T-helper 9 cell (primary cell): ENCODE measurements around the gene CDC73.
"Not testable (repeated sequence)": the region's sequence is repeated elsewhere in the genome, so short reads cannot be mapped to it uniquely, and the experiment has no call there.

Source experiments
- DNase-seq: peaks from one replicate; pipeline ENCODE4 v3.0.0-alpha.2; 2020

The CDC73 gene

DNA sequence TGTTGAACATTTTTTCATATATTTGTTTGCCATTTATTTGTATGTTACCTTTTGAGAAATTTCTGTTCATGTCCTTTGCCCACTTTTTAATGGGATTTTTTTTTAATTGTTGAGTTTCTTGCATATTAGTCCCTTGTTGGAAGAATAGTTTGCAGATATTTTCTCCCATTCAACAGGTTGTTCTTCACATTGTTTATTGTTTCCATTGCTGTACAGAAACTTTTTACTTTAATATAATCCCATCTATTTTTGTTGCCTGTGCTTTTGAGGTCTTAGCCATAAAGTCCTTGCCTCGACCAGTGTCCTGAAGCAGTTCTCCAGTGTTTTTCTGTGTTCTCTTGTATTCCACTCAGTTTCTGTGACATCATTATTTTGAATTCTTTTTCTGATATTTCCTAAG, 118.8 kb downstream of the CDC73 start:
- DNase-seq: no peak

DNA sequence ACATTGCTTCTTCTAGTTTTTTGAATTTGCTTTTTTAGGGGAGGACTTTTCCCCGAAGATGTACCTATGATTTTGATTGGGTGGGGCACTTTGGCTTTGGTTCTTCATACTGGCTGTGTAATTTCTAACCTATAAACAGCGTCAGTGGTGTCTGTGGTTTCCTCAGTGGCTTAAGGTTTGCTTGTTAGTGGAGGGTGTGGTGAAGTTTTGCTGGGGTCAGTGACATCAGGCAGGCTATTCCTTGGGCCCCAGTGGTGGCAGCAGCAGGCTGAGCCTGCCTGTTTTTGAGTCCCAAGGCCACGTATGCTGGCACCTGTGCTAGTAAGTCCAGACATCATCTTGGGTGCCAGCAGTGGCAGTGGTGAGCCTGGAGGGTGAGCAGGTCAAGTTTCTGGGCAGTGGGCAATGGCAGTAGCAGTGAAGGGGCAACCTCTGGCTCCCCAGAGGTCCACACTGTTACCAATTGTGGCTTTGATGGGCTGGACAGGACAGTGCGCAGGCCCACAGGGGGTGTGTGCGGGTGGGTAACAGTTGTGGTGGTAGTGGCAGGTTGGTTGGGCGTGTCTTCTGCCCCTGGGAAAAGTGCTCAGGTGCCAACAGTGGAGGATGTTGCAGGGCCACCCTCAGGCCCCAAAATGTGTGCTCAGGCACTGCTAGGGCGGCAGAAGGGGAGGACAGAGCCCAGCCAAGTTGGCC, 119.4 kb downstream of the CDC73 start:
- DNase-seq: no peak

DNA sequence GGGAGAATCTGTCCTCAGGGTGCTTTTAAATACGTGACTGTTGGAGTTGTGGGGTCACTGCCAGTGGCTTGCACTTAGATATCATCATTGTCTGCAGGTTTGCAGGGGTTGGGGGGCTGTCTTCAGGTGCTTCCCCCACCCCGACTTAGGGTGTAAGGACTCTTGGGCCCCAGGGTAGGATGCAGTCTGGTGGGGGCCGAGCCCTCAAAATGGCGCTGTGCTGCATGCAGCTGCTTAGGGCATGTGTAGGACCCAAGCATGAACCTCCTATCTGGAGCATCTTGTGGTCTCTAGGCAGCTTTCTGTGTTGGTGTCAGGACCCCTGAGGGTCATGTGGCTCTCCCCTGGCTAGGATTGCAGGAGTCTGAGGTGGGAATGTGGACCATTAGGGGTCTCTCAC, 120.2 kb downstream of the CDC73 start:
- DNase-seq: no peak

DNA sequence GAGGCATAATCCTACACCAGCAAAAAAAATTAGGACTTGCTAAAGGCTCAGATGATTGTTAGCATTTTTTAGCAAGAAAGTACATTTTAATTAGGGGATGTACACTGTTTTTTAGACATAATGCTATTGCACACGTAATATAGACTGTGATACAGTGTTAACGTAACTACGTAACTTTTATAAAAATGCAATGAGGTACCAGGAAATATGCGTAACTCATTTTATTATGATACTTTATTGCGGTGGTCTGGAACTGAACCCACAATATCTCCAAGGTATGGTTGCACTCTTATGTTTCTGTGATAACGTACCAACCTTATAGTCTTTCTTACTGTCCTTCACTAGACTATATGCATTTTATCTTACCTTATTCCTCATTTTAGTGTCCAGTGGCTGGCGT, 127.4 kb downstream of the CDC73 start:
- no peak for DNase-seq

DNA sequence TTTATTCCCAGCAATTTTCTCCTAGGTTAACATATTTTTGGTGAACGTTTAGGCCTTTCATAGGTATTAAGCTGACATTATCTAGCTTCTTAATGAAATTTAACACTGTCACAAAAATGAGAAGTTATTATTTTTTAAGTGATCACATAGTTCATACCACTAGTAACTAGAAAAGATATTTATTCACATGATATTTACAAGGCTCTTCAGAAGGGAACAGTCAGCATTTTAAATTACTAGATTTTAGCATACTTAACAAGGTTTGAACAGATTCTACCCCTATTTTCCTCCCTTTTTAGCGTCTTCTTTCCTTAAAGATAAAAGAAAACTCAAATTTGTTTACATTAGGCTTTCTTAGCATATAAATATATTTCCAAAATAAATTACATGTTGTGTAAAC, 130.1 kb downstream of the CDC73 start:
- DNase-seq: no peak

DNA sequence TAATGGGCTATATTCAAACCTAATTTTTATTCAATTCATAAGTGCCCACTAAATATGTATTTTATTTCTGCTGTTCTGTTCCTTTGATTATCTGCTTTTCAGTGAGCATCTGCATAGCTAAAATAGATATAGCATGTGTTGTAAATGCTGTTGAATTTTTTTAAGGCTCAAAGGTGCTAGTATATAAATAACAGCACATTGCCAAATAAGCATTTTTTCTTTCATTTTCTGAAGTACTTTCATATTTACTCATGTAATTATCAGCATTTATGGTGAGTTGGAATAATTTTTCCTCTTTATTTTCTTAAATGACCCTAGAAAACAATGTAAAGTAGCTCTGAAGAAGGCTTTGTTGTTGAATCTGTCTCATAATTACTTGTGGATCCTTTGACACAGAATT, 134.2 kb downstream of the CDC73 start:
- DNase-seq: no peak

DNA sequence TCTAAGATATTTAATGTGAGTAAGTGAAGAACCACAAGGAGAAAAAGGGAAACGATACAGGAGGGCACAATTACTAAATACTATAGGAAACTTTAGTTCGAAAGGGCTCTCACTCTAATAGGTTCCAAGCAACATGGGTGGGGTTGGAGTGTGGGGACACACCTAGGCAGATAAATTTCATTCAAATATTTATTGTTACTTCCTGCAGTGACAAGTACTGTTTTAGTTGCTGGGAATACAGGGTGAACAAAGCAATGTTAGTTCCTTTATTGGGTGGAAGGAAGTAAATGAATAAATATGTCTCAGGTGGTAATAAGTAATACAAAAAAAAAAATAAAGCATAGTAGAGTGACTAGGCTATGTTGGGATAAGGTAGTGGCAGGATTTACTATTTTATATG, 137.8 kb downstream of the CDC73 start:
- DNase-seq: no peak

DNA sequence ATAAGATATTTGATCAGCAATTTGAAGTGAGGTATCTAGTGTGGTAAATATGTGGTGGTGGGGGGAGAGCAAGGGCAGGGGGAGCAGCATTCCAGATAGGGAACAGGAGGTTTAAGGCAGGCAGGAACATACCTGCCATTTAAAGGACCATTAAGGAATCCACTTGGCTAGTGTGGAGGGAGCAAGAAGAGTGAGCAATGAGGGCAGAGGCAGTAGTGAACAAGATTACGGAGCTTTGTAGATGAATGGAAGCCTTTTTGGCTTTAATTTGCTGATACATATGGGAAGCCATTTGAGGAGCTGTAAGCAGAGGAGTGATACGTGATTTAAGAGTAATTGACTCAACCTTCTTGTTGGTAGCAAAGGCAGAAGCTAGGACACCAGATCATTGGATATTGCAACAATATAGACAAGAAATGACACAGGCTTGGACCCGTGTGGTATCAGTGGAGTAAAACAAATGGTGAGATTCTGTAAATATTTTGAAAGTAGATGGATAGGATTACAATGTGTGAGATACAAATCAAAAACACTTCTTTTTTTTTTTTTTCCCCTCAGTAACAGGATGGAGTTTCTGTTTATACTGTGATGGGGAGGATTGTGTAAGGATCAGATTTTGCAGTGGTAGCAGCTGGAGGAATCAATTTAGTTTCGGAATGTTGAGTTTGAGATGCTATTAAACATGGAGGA, 138.4 kb downstream of the CDC73 start:
- DNase-seq: no peak

DNA sequence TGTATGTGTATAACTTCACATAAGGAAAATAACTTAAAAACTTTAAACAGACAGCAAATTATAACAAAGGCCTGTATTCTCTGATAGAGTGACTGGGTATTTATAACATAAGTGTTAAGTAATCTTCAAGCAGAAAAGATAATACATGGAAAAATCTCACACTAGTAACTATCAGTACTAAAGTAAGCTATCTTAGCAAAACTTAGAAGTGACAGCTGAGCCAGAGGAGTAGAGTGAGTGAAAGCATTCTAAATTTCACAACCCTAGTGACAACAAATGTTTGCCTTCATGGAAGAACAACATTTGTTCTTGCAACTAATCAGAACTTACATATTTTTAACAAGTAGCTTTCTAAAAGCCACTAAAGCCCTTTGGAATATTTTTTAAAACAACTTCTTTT, 139.1 kb downstream of the CDC73 start:
- DNase-seq: no peak

DNA sequence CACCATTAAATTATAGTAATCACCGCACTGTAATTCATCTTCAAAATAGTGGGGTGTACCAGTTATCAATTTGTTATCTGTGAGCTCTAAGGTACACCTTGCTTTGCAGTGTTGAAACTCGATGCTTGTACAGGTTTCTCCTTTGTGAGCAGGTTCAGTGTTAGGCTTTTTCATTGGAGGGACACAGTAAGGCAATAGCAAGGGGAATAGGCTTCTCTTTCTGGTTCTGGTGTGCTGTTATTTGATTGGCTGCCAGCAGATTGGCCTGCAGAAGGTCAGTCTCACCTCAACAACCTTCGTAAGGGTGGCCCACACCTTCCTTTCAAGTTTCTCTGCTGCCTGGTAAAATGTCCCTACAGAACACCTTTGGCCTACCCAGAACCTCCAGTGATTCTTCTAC, 140.8 kb downstream of the CDC73 start:
- no peak for DNase-seq

DNA sequence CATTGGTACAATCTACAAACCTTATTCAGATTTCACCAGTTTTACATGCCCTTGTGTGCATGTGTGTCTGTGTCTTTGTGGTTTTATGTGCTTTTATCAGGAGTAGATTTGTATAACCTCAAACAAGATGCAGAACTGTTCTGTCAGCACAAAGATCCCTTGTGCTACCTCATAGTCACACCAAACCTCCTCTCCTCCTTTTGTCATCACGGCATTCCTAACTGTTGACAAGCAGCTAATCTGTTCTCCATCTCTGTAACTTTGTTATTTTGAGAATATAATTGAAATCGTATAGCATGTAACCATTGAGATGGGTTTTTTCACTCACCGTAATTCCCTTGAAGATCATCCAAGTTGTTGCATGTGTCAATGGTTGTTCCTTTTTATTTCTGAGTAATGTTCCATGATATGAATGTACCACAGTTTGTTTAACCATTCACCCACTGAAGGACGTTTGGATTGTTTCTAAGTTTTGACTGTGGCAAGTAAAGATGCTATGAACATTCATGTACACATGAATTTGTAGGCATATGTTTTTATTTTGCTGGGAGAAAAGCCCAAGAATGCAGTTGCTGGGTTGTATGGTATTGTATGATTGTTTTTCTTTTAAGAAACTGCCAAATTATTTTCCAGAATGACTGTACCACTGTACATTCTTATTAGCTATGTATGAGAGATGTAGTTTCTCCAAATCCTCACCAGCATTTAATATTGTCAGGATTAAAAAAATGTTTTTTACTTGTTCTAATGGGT, 142.7 kb downstream of the CDC73 start:
- no peak for DNase-seq

DNA sequence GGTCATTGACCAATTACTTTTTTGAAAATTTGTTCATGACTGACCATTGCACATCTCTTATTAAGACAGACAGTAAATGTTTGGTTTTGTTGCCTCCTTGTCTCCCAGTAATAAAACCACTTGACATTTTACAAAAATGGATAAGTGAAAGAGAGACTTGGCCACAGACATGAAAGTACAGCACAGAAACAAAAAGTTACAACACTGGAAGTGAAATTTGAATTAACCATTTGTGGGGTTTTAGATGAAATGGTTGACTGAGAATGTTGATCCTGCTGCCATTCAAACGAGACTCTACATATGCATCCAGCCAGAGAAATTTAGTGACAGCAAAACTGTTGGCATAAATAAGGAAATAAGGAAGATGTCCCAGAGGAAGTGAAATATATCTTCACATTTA, 143.9 kb downstream of the CDC73 start:
- DNase-seq: no peak

DNA sequence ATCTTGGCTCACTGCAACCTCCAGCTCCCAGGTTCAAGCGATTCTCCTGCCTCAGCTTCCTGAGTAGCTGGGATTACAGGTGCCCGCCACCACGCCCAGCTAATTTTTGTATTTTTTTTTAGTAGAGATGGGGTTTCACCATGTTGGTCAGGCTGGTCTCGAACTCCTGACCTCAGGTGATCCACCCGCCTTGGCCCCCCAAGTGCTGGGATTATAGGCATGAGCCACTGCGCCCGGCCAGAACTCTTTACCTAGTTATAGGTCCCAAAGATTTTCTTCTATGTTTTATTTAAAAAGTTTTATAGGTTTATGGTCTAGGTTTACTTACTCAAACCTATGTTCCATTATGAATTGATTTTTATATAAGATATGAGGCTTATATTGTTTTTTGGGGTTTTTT, 145.0 kb downstream of the CDC73 start:
- not testable (repeated sequence) for DNase-seq

DNA sequence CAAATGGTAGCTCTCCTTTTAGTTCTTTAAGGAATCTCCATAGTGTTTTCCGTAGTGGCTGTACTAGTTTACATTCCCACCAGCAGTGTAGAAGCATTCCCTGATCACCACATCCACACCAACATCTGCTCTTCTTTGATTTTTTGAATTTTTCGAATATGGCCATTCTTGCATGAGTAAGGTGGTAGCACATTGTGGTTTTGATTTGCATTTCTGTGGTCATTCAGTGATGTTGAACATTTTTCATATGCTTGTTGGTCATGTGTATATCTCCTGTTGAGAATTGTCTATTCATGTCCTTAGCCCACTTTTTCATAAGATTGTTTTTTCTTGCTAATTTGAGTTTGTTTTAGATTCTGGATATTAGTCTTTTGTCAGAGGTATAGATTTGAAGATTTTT, 149.2 kb downstream of the CDC73 start:
- no peak for DNase-seq

DNA sequence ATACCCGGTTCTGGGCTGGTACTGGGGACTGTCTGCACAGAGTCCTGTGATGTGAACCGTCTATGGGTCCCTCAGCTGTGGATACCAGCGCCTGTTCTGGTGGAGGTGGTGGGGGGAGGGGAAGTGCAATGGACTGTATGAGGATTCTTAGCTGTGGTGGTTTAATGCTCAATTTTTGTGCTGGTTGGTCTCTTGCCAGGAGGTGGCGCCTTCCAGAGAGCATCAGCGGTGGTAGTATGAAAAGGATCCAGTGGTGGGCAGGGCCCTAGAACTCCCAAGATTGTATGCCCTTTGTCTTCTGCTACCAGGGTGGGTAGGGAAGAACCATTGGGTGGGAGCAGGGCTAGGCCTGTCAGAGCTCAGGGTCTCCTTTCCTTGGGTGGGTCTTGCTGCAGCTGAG, 153.9 kb downstream of the CDC73 start:
- no peak for DNase-seq

DNA sequence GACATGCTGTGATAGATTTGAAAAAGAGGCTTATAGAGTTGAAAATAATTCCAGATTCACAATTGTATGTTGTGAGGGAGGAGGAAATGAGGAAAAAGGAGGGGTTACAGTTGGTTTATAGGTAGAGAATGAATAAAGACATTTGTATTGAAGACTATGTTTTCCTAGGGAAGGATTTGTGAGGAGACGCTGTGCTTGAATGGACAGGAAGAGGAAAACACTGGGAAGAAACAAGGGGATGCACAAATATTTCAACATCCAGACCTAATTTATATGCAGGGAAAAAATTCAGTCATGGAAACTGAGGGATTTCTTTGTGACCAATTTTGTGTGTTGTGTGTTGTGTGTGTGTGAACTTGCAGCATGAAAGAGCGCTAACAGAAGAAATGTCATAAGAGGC, 157.1 kb downstream of the CDC73 start:
- DNase-seq: no peak

DNA sequence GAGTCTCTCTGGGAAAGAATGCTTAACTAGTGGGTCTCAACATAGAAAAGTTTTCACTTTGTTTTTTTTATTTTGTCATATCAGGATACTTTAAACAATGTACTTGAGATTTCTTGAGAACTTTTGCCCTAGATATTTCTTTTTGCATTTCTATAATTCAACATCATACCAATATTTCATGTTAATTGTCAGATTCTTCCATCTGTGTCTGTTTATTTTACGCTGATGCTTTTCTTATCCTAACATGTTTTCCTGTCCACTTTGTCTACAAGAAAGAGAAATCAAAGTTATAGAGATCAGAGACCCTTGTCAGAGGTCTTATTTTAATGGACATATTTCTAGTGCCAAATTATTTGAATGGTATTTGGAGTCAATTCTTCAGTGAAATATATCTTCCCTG, 160.1 kb downstream of the CDC73 start:
- no peak for DNase-seq

DNA sequence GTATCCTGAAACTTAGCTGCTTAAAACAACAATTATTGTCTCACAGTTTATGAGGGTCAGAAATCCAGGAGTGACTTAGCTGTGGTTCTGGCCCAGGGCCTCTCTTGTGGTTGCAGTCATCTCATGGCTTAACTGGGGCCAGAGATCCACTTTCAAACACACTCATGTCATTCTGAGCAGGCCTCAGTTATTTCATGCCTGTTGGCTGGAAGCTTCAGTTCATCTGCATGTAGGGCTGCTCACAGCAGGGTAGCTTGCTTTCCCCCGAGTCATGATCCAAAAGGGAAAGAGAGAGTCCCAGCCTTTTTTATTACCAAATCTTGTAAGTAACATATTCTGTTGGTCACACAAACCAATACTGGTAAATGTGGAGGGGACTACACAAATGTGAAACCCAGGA, 161.2 kb downstream of the CDC73 start:
- no peak for DNase-seq

DNA sequence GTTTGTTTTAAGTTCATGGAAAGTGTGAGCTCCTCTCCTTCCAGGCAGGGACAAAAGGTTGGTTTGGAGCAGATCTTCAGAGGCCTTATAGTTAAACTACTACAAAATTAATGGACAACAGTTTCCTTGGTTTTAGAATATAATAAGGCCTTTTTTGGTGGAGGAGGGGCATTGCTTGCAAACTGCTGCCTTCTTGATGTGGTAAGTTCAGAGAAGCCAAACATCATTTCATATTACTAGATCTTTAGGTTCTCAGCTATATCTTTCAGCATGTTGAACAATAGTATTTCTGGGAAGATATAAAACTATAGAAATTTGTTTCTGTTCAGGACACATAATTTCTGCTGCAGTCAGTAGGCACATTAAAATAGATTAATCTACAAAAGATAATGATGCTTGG, 162.4 kb downstream of the CDC73 start:
- DNase-seq: no peak

DNA sequence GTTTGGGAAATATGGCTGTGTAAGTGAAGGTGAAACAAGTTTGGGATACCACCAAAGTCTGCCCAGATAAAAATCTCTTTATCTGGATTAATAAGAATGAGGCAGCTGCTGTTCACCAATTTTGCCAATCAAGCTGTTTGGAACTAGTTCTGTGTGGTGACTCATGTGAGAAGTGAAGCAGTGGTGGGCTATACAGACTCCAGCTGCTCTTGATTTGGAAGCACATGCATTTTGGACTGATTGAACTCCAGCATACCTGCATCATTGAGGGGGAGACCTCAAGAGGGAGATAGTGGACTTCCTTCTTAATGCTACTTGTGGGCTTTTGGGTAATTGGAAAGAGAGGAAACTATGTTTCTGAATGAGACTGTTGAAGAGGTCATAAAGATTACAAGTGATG, 163.8 kb downstream of the CDC73 start:
- DNase-seq: no peak

DNA sequence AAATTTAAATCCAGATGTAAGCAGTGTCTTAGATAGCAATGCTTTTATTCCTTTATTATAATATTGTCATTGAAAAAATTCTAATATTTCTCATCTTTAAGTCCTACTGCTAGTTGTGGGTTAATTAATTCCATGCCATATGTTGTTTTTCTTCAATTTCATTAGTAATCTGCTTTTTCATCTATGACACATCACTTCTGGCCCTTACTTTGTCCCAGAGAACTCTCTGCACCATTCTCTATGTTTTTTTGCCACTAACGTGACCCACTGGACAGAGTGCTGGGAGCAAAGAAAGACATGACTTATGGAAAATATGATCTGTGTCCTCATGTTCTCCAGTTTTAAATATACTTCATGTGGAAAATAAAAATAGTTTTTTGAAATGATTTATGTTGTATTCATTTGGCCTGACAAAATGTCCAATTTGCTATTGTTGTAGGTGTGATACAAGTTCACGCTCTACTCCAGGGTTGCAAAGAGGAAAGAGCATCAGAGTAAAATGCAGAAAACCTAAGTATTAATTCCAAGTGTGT, 166.8 kb downstream of the CDC73 start:
- DNase-seq: not testable (repeated sequence)

DNA sequence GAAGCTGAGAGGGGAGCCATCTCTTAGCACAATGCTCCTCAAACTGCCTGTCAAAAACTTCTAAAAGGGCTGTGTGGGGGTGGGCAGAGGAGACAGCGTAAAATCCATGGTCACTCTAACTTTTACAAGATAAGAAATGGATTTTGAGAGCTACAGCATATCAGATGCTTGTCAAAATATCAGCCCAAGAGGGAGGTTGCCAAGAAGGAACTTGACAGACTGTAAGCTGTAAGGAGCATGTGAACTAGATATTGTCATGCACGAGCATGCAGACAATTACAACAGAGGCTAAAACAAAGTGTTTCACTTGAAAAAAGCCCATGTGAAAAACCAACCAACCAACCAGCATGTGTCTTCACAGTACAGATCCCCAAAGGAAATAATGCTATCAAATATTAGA, 171.9 kb downstream of the CDC73 start:
- DNase-seq: no peak

DNA sequence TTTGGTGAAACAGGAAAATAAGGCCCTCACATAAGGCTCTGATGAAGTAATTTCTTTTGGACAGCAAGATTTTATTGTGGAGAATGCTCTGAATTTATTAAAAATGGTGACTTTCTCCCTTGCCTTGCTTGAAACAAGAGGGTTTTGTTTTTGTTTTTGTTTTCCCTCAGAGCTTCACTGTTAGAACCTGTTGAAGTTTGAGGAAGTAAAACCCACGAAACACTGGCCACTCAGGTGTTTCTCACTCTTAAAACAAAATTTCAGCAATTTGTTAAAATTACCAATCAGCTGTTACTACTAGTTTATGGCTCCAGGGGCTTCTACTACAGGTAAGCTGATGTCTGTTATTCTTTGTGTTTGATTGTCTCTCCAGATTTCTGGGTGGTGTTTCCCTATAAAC, 177.2 kb downstream of the CDC73 start:
- no peak for DNase-seq

DNA sequence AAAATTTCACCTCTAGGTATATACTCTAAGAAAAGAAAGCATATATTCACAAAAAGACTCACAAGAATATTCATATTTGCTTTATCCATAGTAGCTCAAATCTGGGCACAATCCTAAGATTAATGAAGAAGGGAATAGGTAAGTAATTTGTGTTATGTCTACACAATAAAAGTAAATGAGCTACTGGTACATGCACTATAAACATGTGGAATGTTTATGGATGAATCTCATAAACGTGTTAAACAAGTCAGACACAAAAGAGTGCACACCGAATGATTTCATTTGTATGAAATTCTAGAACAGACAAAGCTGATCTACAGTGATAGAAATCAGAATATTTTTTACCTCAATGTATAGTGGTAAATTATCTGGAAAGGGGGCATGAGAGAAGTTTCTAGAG, 179.9 kb downstream of the CDC73 start:
- no peak for DNase-seq
